Activated CD8-positive, alpha-beta memory T cell treated with anti-CD3 and anti-CD28 coated beads, Interleukin-2, amount 10 ng/mL, durations not matched to agents 7 days and 5 days (primary cell): ENCODE results near the gene LYST. TPM values are rescaled to one million over a fixed set of nuclear protein-coding genes. Genes with fewer than 3 reads are reported as not detected.
A peak's percentile ranks its signal among the peaks of the same experiment; 100 is the strongest.
"Not testable (repeated sequence)": the region's sequence is repeated elsewhere in the genome, so short reads cannot be mapped to it uniquely, and the experiment has no call there.

Source experiments
- ATAC-seq: fragments of 150-1000 bp; cut with Tn5 transposase; one replicate; pipeline ENCODE4 v1.10.0; 2021; ENCODE audit warnings: moderate library complexity
- CTCF ChIA-PET: fragments of 350-600 bp; sonication (Branson Sonifier 250); formaldehyde crosslinking; loops from one replicate; lab custom pipeline; 2021; ENCODE audit warnings: antibody characterized with exemption; lab: Charles Lee
- DNase-seq: peaks from one replicate; pipeline ENCODE4 v3.0.0-alpha.2; 2020
- H3K27ac Mint-ChIP-seq: one replicate; pipeline ENCODE4 v1.8.0; 2021; ENCODE audit warnings: mild to moderate bottlenecking, mixed read lengths
- H3K27me3 Mint-ChIP-seq: one replicate; pipeline ENCODE4 v1.8.0; 2021; ENCODE audit warnings: mixed read lengths
- H3K36me3 Mint-ChIP-seq: one replicate; pipeline ENCODE4 v1.8.0; 2021; ENCODE audit warnings: mild to moderate bottlenecking, mixed read lengths
- H3K4me1 Mint-ChIP-seq: one replicate; pipeline ENCODE4 v1.8.0; 2021; ENCODE audit warnings: mixed read lengths
- H3K4me3 Mint-ChIP-seq: one replicate; pipeline ENCODE4 v1.8.0; 2021; ENCODE audit warnings: mild to moderate bottlenecking, moderate library complexity, mixed read lengths
- H3K9me3 Mint-ChIP-seq: one replicate; pipeline ENCODE4 v1.8.0; 2022; ENCODE audit warnings: low read depth, mixed read lengths
- total RNA-seq, 2 experiments: library from RNA; stranded (reverse); gene quantifications; one replicate each; pipeline ENCODE4 v1.2.3, GENCODE V29; 2021

The LYST gene
- total RNA-seq, 2 experiments from 2014 or later: 64.9 to 131 TPM

DNA sequence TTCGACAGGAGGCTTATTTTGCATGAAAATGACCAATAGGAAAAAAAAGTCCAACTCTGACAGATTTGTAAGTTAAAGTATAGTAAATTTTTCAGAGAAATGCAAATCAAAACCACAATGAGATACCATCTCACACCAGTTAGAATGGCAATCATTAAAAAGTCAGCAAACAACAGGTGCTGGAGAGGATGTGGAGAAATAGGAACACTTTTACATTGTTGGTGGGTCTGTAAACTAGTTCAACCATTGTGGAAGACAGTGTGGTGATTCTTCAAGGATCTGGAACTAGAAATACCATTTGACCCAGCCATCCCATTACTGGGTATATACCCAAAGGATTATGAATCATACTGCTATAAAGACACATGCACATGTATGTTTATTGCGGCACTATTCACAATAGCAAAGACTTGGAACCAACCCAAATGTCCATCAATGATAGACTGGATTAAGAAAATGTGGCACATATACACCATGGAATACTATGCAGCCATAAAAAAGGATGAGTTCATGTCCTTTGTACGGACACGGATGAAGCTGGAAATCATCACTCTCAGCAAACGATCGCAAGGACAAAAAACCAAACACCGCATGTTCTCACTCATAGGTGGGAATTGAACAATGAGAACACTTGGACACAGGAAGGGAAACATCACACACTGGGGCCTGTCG lies 80.3 kb downstream of the LYST start:
- peaks cover 32% of the 10 kb centered on the region for H3K36me3 Mint-ChIP-seq
- CTCF ChIA-PET, H3K4me1 Mint-ChIP-seq, DNase-seq, H3K9me3 Mint-ChIP-seq, H3K27ac Mint-ChIP-seq, ATAC-seq, H3K27me3 Mint-ChIP-seq, H3K4me3 Mint-ChIP-seq: not testable (repeated sequence)

- Mint-ChIP-seq H3K4me3 (no peak overlapping the region), H3K27me3 (no peaks in the 10 kb centered on the region), H3K36me3 (peaks cover 27% of the 10 kb centered on the region), H3K27ac (no peak overlapping the region), H3K9me3 (no peaks in the 10 kb centered on the region), H3K4me1 (no peaks in the 10 kb centered on the region)
- CTCF ChIA-PET: interaction anchor here (1.1 to 3.2 kb wide), 6 partner anchors 8 to 368 kb away, joined by 3 to 31 read pairs (median 4); no protein-coding TSS in a partner anchor
- ATAC-seq (no peak), DNase-seq (no peak)
These were observed 81.8 kb downstream of the LYST start for GRCh38 chr1:235784950-235785349.

- H3K27ac Mint-ChIP-seq: no peak overlapping the region
- H3K4me1 Mint-ChIP-seq: no peaks in the 10 kb centered on the region
- peaks cover 22% of the 10 kb centered on the region for H3K36me3 Mint-ChIP-seq
- CTCF ChIA-PET: interaction anchor here (0.6 to 3.2 kb wide), 21 partner anchors 10 to 278 kb away, joined by 3 to 31 read pairs (median 3); partner anchors contain the start of gene B3GALNT2
- no peaks in the 10 kb centered on the region for H3K27me3 Mint-ChIP-seq
- H3K4me3 Mint-ChIP-seq: no peak overlapping the region
- H3K9me3 Mint-ChIP-seq: no peaks in the 10 kb centered on the region
- no peak for ATAC-seq
- no peak for DNase-seq
These were observed 83.4 kb downstream of the LYST start for GRCh38 chr1:235783148-235783776.

DNA sequence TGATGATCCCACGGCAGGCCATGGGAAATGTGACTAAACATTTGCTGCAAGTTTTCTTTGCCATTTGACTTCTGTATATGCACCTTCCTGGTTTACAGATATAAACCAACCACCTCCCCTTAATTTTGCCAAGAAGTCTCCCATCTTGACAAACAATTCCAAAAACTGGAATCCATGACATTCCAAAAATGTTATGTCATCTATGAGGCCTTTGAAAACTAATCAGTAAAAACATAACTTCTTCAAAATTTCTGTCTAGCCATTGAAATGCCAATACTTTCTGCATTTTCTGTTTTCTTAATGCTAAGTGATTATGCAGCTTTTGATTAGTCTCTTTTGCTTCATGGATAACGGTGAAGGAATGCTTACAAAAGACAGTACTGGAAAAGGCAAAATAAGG lies 84.1 kb downstream of the LYST start:
- Mint-ChIP-seq H3K9me3 (no peaks in the 10 kb centered on the region), H3K4me1 (no peaks in the 10 kb centered on the region), H3K27me3 (no peaks in the 10 kb centered on the region), H3K4me3 (no peak overlapping the region), H3K36me3 (peaks cover 22% of the 10 kb centered on the region), H3K27ac (no peak overlapping the region)
- ATAC-seq (no peak), DNase-seq (no peak)
- CTCF ChIA-PET: interaction anchor here (0.6 to 3.2 kb wide), 18 partner anchors 10 to 688 kb away, joined by 3 to 31 read pairs (median 3); partner anchors contain the start of gene B3GALNT2

GRCh38 chr1:235781807-235782206 lies 84.9 kb downstream of the LYST start:
- no peak overlapping the region for H3K27ac Mint-ChIP-seq
- H3K27me3 Mint-ChIP-seq: no peaks in the 10 kb centered on the region

DNA sequence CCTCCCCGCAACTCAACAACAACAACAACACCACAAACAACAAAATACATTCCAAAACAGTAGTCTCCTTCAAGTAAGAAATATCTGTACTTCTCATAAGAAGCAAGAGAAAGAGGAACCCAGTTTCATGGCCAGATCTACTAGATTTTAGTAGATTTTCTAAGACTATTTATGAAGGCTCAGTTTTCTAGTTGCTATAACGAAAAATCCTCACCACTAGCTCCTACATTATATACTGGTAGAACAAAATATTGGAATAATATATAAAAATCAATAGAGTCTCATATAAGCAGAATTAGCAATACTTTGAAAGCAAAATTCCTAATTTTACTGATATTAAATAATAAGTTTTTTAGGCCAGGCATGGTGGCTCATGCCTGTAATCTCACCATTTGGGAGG lies 86.9 kb downstream of the LYST start:
- DNase-seq (no peak), ATAC-seq (no peak)
- H3K4me1 Mint-ChIP-seq: no peaks in the 10 kb centered on the region
- no peak overlapping the region for H3K27ac Mint-ChIP-seq
- H3K9me3 Mint-ChIP-seq: no peaks in the 10 kb centered on the region
- peaks cover 19% of the 10 kb centered on the region for H3K36me3 Mint-ChIP-seq
- H3K4me3 Mint-ChIP-seq: no peak overlapping the region
- CTCF ChIA-PET: no interaction called here
- H3K27me3 Mint-ChIP-seq: no peaks in the 10 kb centered on the region

More at GRCh38 chr1:235781807-235782206, 84.9 kb downstream of the LYST start:
- ATAC-seq (no peak), DNase-seq (no peak)
- Mint-ChIP-seq H3K4me1 (no peaks in the 10 kb centered on the region), H3K36me3 (peaks cover 20% of the 10 kb centered on the region), H3K9me3 (no peaks in the 10 kb centered on the region), H3K4me3 (no peak overlapping the region)
- CTCF ChIA-PET: interaction anchor here (0.6 to 1.5 kb wide), 4 partner anchors 39 to 687 kb away, joined by 3 read pairs; no protein-coding TSS in a partner anchor

GRCh38 chr1:235776396-235776795 lies 90.3 kb downstream of the LYST start:
- CTCF ChIA-PET: no interaction called here
- DNase-seq: no peak
- H3K27ac Mint-ChIP-seq: no peak overlapping the region

DNA sequence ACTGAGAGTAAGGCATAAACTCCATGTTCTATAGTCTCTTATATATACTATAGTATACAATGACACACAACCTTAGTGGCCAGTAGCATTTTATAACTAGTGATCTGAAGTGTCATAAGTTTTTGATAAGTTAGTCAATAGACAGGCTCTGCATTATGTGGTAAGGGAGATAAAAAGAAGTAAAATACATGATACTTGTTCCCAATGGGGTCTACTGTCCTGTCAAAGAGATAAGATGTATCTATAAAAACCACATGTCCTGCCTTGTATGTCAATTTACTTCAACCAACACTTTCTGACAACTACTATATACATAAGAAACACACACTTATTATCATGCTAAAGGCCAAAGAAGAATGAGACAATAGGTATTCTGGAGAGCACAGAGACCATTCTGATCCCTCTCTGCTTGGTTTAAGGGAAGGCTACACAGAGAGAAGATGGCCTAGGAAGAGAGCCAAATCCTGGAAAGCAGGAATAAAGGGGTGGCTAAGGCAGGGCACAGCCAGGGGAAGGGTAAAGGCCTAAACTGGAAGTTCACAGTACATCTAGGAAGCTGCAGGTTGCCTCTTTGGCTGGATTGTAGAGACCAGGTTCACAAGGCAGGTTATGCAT lies 91.4 kb downstream of the LYST start:
- no peaks in the 10 kb centered on the region for H3K9me3 Mint-ChIP-seq
- DNase-seq (no peak), ATAC-seq (no peak)
- peaks cover 29% of the 10 kb centered on the region for H3K36me3 Mint-ChIP-seq
- H3K4me3 Mint-ChIP-seq: no peak overlapping the region
- H3K27ac Mint-ChIP-seq: no peak overlapping the region
- H3K4me1 Mint-ChIP-seq: peaks cover 5% of the 10 kb centered on the region
- no peaks in the 10 kb centered on the region for H3K27me3 Mint-ChIP-seq
- CTCF ChIA-PET: no interaction called here

More at GRCh38 chr1:235776396-235776795, 90.3 kb downstream of the LYST start:
- ATAC-seq: no peak
- Mint-ChIP-seq H3K36me3 (peaks cover 24% of the 10 kb centered on the region), H3K27me3 (no peaks in the 10 kb centered on the region), H3K4me3 (no peak overlapping the region), H3K4me1 (peaks cover 5% of the 10 kb centered on the region), H3K9me3 (no peaks in the 10 kb centered on the region)

- no peaks in the 10 kb centered on the region for H3K27me3 Mint-ChIP-seq
- H3K36me3 Mint-ChIP-seq: peaks cover 31% of the 10 kb centered on the region
- no peak overlapping the region for H3K27ac Mint-ChIP-seq
- H3K4me3 Mint-ChIP-seq: no peak overlapping the region
- ATAC-seq (peak; percentile 27), DNase-seq (no peak)
- CTCF ChIA-PET: interaction anchor here (1.0 kb wide), 1 partner anchor 16 kb away, joined by 3 read pairs; no protein-coding TSS in a partner anchor
- no peaks in the 10 kb centered on the region for H3K9me3 Mint-ChIP-seq
- H3K4me1 Mint-ChIP-seq: peaks cover 12% of the 10 kb centered on the region
These were observed 98.9 kb downstream of the LYST start for GRCh38 chr1:235767795-235768194.

GRCh38 chr1:235766794-235767285 lies 99.9 kb downstream of the LYST start:
- DNase-seq (no peak), ATAC-seq (no peak)
- H3K4me3 Mint-ChIP-seq: no peak overlapping the region
- H3K27me3 Mint-ChIP-seq: no peaks in the 10 kb centered on the region
- CTCF ChIA-PET: interaction anchor here (1.0 kb wide), 1 partner anchor 17 kb away, joined by 3 read pairs; no protein-coding TSS in a partner anchor
- H3K4me1 Mint-ChIP-seq: peaks cover 12% of the 10 kb centered on the region
- peaks cover 32% of the 10 kb centered on the region for H3K36me3 Mint-ChIP-seq
- no peak overlapping the region for H3K27ac Mint-ChIP-seq
- H3K9me3 Mint-ChIP-seq: no peaks in the 10 kb centered on the region

DNA sequence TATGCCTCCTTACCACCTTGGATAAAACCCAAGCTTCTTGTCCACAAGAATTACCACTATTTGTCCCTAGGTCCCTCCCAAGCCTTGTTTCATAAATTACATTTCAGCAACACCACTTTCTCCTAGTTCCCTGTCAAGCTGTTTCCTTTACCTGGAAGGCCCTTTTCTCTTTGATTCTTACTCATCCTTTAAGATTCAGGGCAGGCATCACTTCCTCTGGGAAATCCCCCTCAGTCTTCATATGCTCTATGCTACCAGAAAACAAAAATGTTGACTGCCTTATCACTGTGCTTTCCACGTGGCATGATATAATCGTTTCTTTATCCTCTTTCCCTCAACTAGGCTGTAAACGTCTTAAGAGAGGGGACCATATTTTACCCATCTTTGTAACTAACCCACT lies 102.7 kb downstream of the LYST start:
- Mint-ChIP-seq H3K27me3 (no peaks in the 10 kb centered on the region), H3K9me3 (no peaks in the 10 kb centered on the region), H3K4me3 (no peak overlapping the region), H3K4me1 (peaks cover 12% of the 10 kb centered on the region), H3K27ac (no peak overlapping the region), H3K36me3 (peaks cover 40% of the 10 kb centered on the region)
- CTCF ChIA-PET: interaction anchor here (2.1 kb wide), 1 partner anchor 79 kb away, joined by 5 read pairs; no protein-coding TSS in a partner anchor
- DNase-seq (no peak), ATAC-seq (peak; percentile 39)

- H3K27me3 Mint-ChIP-seq: no peaks in the 10 kb centered on the region
- H3K27ac Mint-ChIP-seq: no peak overlapping the region
- no peaks in the 10 kb centered on the region for H3K9me3 Mint-ChIP-seq
- H3K4me3 Mint-ChIP-seq: no peak overlapping the region
- ATAC-seq (no peak), DNase-seq (no peak)
- CTCF ChIA-PET: no interaction called here
- peaks cover 38% of the 10 kb centered on the region for H3K36me3 Mint-ChIP-seq
- no peaks in the 10 kb centered on the region for H3K4me1 Mint-ChIP-seq
These were observed 107.4 kb downstream of the LYST start for GRCh38 chr1:235759336-235759735.

- CTCF ChIA-PET: no interaction called here
- Mint-ChIP-seq H3K4me1 (no peaks in the 10 kb centered on the region), H3K27me3 (no peaks in the 10 kb centered on the region), H3K36me3 (peaks cover 39% of the 10 kb centered on the region), H3K4me3 (no peak overlapping the region), H3K27ac (no peak overlapping the region), H3K9me3 (no peaks in the 10 kb centered on the region)
- ATAC-seq: no peak
- DNase-seq: no peak
These were observed 107.8 kb downstream of the LYST start for GRCh38 chr1:235758931-235759330.
